Sigmoid colon (tissue), 7 donors: ENCODE measurements around the gene DLX1. TPM values are rescaled to one million over a fixed set of nuclear protein-coding genes. Genes with fewer than 3 reads are reported as not detected.

Source experiments
- DNase-seq: peaks from one replicate; pipeline ENCODE4 v3.0.0-alpha.2; 2019
- H3K27ac ChIP-seq, 4 donors: fragments of 200-600 bp; sonication (generic); one replicate each; pipeline ENCODE4 v1.5.1; 2016 to 2019; ENCODE audit warnings: mild to moderate bottlenecking in 1 of 4
- H3K27me3 ChIP-seq, 3 donors: fragments of 200-600 bp; sonication (generic); one replicate each; pipeline ENCODE4 v1.5.1; 2019; ENCODE audit warnings: mild to moderate bottlenecking in 1 of 3
- H3K36me3 ChIP-seq, 4 donors: fragments of 200-600 bp; sonication (generic); one replicate each; pipeline ENCODE4 v1.5.1; 2016 to 2019
- H3K4me1 ChIP-seq, 4 donors: fragments of 200-600 bp; sonication (generic); one replicate each; pipeline ENCODE4 v1.5.1; 2017 to 2019
- H3K4me3 ChIP-seq, 4 donors: fragments of 200-600 bp; sonication (generic); one replicate each; pipeline ENCODE4 v1.5.1; 2017 to 2019; ENCODE audit warnings: mild to moderate bottlenecking in 2 of 4, moderate library complexity in 1 of 4
- H3K9me3 ChIP-seq, 4 donors: fragments of 200-600 bp in 3 of 4; sonication (generic) in 3 of 4; one replicate each; pipeline versions ENCODE4 v1.5.1 to v1.6.1; 2013 to 2019
- EP300 ChIP-seq, 4 donors: sonication (generic); formaldehyde crosslinking; IDR thresholded peaks; one replicate each; pipeline ENCODE4 v1.6.1; 2017; ENCODE audit warnings: antibody characterized with exemption in 4 of 4
- POLR2A ChIP-seq, 2 donors: fragments of 450-650 bp; IDR thresholded peaks; one replicate each; pipeline ENCODE4 v1.6.1; 2016; ENCODE audit warnings: antibody characterized with exemption in 2 of 2, mild to moderate bottlenecking in 2 of 2, moderate library complexity in 2 of 2
- POLR2AphosphoS5 ChIP-seq, 4 donors: sonication (generic); formaldehyde crosslinking; IDR thresholded peaks; one replicate each; pipeline ENCODE4 v1.6.1; 2017; ENCODE audit warnings: antibody characterized with exemption in 4 of 4
- WGBS, 2 donors: extraction: QIAGEN DNeasy Blood & Tissue Kit; methylation state at CpG; one replicate each; pipeline ENCODE4 v1.1.7; 2013; 5-methylcytosine and 5-hydroxymethylcytosine counted together
- intact Hi-C: fragments of 100-400 bp; cut with DNase I; formaldehyde crosslinking; loops from one replicate; pipeline ENCODE4 v1.15.1; 2023
- polyA plus RNA-seq, 3 donors: library from polyadenylated mRNA; stranded (reverse); fragments of 200-250 nt; gene quantifications; one replicate each; pipeline ENCODE4 v1.2.3, GENCODE V29; 2013
- total RNA-seq, 4 donors: library from RNA; depleted of rRNA; stranded (reverse); fragments of >200 nt; gene quantifications; one replicate each; pipeline ENCODE4 v1.1.0, GENCODE V29; 2016
- TF ChIP-seq, protein P1 (sequence below), 4 experiments: fragments of 450-650 bp in 3 of 4; fragments of 200-600 bp in 1 of 4; IDR thresholded peaks; one replicate each; pipeline ENCODE4 v1.5.1; 2016 to 2019; ENCODE audit warnings: antibody characterized with exemption in 4 of 4, mild to moderate bottlenecking in 3 of 4, moderate library complexity in 2 of 4
- donor health status: healthy with polysubstance abuse.
- donor health status: Bipolar disorder and iron deficiency.
- donor health status: healthy.

The DLX1 gene
- total and polyA plus RNA-seq, 7 donors, result 0.22 to 1.1 (median 0.49) TPM; not detected in 2

DNA sequence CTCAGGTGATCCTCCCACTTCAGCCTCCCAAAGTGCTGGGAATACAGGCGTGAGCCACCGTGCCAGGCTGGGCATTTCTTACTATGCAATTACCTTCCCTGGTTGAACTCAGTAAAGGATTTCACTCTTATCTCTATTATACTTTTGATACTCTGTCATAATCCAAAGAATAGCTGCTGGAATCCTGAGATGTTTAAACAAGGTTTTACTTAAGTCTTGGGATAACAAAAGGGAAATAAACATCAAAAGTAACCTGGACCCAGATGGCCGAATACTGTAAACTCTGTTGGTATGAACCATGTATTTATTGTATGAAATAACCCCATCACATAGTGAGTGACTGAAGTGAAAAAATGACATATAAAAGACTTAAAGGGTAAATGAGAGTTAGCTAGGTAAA lies 29.3 kb downstream of the DLX1 start:
- Histone ChIP-seq H3K27ac (no peak overlapping the region), H3K27me3 (peaks cover 0 to 26% (median 1%) of the 10 kb centered on the region in 3 donors), H3K4me1 (no peaks in the 10 kb centered on the region), H3K4me3 (no peak overlapping the region), H3K9me3 (no peaks in the 10 kb centered on the region), H3K36me3 (no peaks in the 10 kb centered on the region)
- intact Hi-C loops, result loop anchor here (5.0 kb wide), 2 partner anchors 302 to 542 kb away; no protein-coding TSS in a partner anchor
- TF ChIP-seq POLR2A (IDR thresholded peaks at IDR 0.05) (no peak), EP300 (IDR thresholded peaks at IDR 0.05) (no peak), POLR2AphosphoS5 (IDR thresholded peaks at IDR 0.05) (no peak)
- TF ChIP-seq, protein P1, sequence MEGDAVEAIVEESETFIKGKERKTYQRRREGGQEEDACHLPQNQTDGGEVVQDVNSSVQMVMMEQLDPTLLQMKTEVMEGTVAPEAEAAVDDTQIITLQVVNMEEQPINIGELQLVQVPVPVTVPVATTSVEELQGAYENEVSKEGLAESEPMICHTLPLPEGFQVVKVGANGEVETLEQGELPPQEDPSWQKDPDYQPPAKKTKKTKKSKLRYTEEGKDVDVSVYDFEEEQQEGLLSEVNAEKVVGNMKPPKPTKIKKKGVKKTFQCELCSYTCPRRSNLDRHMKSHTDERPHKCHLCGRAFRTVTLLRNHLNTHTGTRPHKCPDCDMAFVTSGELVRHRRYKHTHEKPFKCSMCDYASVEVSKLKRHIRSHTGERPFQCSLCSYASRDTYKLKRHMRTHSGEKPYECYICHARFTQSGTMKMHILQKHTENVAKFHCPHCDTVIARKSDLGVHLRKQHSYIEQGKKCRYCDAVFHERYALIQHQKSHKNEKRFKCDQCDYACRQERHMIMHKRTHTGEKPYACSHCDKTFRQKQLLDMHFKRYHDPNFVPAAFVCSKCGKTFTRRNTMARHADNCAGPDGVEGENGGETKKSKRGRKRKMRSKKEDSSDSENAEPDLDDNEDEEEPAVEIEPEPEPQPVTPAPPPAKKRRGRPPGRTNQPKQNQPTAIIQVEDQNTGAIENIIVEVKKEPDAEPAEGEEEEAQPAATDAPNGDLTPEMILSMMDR (IDR thresholded peaks at IDR 0.05), result no peak
- no peak for DNase-seq
- 46 to 81% methylated on average over 3 of the region's 3 CpGs for WGBS, 2 donors

GRCh38 chr2:172116107-172116506 lies 30.8 kb downstream of the DLX1 start:
- intact Hi-C loops, result no loop called here
- TF ChIP-seq EP300 (IDR thresholded peaks at IDR 0.05), result no peak
- TF ChIP-seq, protein P1 (IDR thresholded peaks at IDR 0.05), result no peak
- TF ChIP-seq POLR2A (IDR thresholded peaks at IDR 0.05), result no peak
- TF ChIP-seq POLR2AphosphoS5 (IDR thresholded peaks at IDR 0.05), result no peak
- 89 to 91% methylated on average over 5 of the region's 5 CpGs for WGBS, 2 donors
- H3K27me3 ChIP-seq, result peaks cover 0 to 15% (median 0%) of the 10 kb centered on the region in 3 donors
- H3K36me3 ChIP-seq, result no peaks in the 10 kb centered on the region
- H3K4me3 ChIP-seq, result no peak overlapping the region
- no peaks in the 10 kb centered on the region for H3K9me3 ChIP-seq
- DNase-seq, result no peak
- H3K4me1 ChIP-seq, result no peaks in the 10 kb centered on the region
- no peak overlapping the region for H3K27ac ChIP-seq

DNA sequence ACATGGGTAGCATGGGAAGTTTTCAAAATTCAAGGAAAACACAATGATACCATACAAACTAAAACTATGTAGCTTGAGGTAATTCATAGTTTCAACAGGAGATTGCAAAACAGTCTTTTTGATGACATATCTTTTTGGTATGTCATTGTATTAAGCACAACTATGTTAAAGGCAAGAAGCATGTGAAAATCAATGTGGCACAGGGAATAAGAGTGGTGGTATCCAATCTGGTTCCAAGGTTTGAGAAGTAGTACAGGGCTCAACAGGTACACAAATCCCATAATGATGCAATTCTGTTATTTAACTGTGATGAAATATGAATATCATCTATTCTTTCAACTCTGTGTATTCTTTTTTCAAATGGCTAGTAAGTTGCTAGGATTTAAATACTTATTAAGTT lies 33.8 kb downstream of the DLX1 start:
- Histone ChIP-seq H3K4me3 (no peak overlapping the region), H3K36me3 (no peaks in the 10 kb centered on the region), H3K27me3 (peaks cover 0 to 2% (median 0%) of the 10 kb centered on the region in 3 donors), H3K27ac (no peak overlapping the region), H3K9me3 (no peaks in the 10 kb centered on the region), H3K4me1 (no peaks in the 10 kb centered on the region)
- DNase-seq, result no peak
- TF ChIP-seq POLR2A (IDR thresholded peaks at IDR 0.05) (no peak), EP300 (IDR thresholded peaks at IDR 0.05) (no peak), POLR2AphosphoS5 (IDR thresholded peaks at IDR 0.05) (no peak)
- TF ChIP-seq, protein P1 (IDR thresholded peaks at IDR 0.05), result no peak
- intact Hi-C loops, result no loop called here

- H3K36me3 ChIP-seq, result no peaks in the 10 kb centered on the region
- no peaks in the 10 kb centered on the region for H3K9me3 ChIP-seq
- intact Hi-C loops, result no loop called here
- WGBS, 2 donors, result 27 to 66% methylated on average over 2 of the region's 2 CpGs
- H3K27me3 ChIP-seq, result no peaks in the 10 kb centered on the region
- no peak overlapping the region for H3K4me3 ChIP-seq
- no peak overlapping the region for H3K27ac ChIP-seq
- no peaks in the 10 kb centered on the region for H3K4me1 ChIP-seq
- DNase-seq, result no peak
- TF ChIP-seq POLR2AphosphoS5 (IDR thresholded peaks at IDR 0.05) (no peak), POLR2A (IDR thresholded peaks at IDR 0.05) (no peak), EP300 (IDR thresholded peaks at IDR 0.05) (no peak)
- TF ChIP-seq, protein P1 (IDR thresholded peaks at IDR 0.05), result no peak
Observed at GRCh38 chr2:172120118-172120517, 34.8 kb downstream of the DLX1 start.

DNA sequence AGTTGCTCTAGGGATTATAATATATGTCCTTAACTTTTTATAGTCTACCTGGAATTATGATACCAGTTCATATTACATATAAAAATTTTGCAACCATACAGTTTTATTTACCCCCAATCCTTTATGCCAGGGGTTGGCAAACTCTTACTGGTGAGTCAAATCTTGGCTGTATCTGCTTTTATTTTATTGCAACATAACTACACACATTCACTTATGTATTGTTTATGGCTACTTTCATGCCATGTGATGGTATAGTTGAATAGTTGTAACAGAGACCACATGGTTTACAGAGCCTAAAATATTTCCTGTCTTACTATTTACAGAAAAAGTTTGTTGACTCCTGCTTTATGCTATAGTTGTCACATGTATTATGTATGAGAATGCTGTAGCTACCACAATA lies 43.2 kb downstream of the DLX1 start:
- Histone ChIP-seq H3K27ac (no peak overlapping the region), H3K9me3 (no peaks in the 10 kb centered on the region), H3K4me3 (no peak overlapping the region), H3K27me3 (no peaks in the 10 kb centered on the region), H3K4me1 (no peaks in the 10 kb centered on the region), H3K36me3 (no peaks in the 10 kb centered on the region)
- no peak for TF ChIP-seq POLR2A (IDR thresholded peaks at IDR 0.05)
- no peak for TF ChIP-seq EP300 (IDR thresholded peaks at IDR 0.05)
- TF ChIP-seq POLR2AphosphoS5 (IDR thresholded peaks at IDR 0.05), result no peak
- TF ChIP-seq, protein P1 (IDR thresholded peaks at IDR 0.05), result no peak
- intact Hi-C loops, result no loop called here
- DNase-seq, result no peak
